Ishikawa (cell line): Measurements from ENCODE around the gene CSDE1.

Experiments
- TF ChIP-seq, protein P1 (sequence below): IDR thresholded peaks from 2 replicates; pipeline ENCODE4 v1.6.1; 2012
- TF ChIP-seq, protein P2 (sequence below): IDR thresholded peaks from 2 replicates; pipeline ENCODE4 v1.6.1; 2012; ENCODE audit warnings: low read depth, mild to moderate bottlenecking

GRCh38 chr1:114691061-114691460 is 66.7 kb downstream of the CSDE1 start:
- TF ChIP-seq, protein P1, sequence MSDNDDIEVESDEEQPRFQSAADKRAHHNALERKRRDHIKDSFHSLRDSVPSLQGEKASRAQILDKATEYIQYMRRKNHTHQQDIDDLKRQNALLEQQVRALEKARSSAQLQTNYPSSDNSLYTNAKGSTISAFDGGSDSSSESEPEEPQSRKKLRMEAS: no peak
- TF ChIP-seq, protein P2, sequence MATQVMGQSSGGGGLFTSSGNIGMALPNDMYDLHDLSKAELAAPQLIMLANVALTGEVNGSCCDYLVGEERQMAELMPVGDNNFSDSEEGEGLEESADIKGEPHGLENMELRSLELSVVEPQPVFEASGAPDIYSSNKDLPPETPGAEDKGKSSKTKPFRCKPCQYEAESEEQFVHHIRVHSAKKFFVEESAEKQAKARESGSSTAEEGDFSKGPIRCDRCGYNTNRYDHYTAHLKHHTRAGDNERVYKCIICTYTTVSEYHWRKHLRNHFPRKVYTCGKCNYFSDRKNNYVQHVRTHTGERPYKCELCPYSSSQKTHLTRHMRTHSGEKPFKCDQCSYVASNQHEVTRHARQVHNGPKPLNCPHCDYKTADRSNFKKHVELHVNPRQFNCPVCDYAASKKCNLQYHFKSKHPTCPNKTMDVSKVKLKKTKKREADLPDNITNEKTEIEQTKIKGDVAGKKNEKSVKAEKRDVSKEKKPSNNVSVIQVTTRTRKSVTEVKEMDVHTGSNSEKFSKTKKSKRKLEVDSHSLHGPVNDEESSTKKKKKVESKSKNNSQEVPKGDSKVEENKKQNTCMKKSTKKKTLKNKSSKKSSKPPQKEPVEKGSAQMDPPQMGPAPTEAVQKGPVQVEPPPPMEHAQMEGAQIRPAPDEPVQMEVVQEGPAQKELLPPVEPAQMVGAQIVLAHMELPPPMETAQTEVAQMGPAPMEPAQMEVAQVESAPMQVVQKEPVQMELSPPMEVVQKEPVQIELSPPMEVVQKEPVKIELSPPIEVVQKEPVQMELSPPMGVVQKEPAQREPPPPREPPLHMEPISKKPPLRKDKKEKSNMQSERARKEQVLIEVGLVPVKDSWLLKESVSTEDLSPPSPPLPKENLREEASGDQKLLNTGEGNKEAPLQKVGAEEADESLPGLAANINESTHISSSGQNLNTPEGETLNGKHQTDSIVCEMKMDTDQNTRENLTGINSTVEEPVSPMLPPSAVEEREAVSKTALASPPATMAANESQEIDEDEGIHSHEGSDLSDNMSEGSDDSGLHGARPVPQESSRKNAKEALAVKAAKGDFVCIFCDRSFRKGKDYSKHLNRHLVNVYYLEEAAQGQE: no peak
